Keratinocyte (primary cell): ENCODE data around the gene STK32B. TPM values are rescaled to one million over a fixed set of nuclear protein-coding genes. Genes with fewer than 3 reads are reported as not detected.

Experiments used
- DNase-seq: peaks from one replicate; pipeline ENCODE4 v3.0.0-alpha.2; 2011; ENCODE audit warnings: low read depth, missing footprints, low spot score
- FAIRE-seq: peaks from 2 replicates; lab custom pipeline; 2011; peaks lifted over from hg19 to GRCh38; lab: Jason Lieb, UNC
- H2AFZ ChIP-seq: 2 replicates; pipeline ENCODE4 v1.6.0; 2012; ENCODE audit warnings: low read length, control low read depth, inconsistent platforms; ENCODE audit not compliant: control insufficient read depth
- H3K27ac ChIP-seq: 2 replicates; pipeline ENCODE4 v1.5.1; 2011; ENCODE audit warnings: low read length; ENCODE audit not compliant: control insufficient read depth, insufficient read depth
- H3K27me3 ChIP-seq: 3 replicates; pipeline ENCODE4 v1.6.0; 2011; ENCODE audit warnings: low read length; ENCODE audit not compliant: control insufficient read depth, insufficient read depth; ENCODE audit errors: extremely low read depth
- H3K36me3 ChIP-seq, 2 experiments: 2 replicates in 1 of 2; 3 replicates in 1 of 2; pipeline ENCODE4 v1.5.1; 2011; ENCODE audit warnings: low read length in 2 of 2, mild to moderate bottlenecking in 1 of 2; ENCODE audit not compliant: control insufficient read depth in 2 of 2, insufficient read depth in 2 of 2; ENCODE audit errors: extremely low read depth in 1 of 2
- H3K4me1 ChIP-seq: 3 replicates; pipeline ENCODE4 v1.5.1; 2011; ENCODE audit warnings: low read length; ENCODE audit not compliant: control insufficient read depth, insufficient read depth; ENCODE audit errors: extremely low read depth
- H3K4me2 ChIP-seq: 3 replicates; pipeline ENCODE4 v1.6.0; 2011; ENCODE audit warnings: low read depth, low read length; ENCODE audit not compliant: control insufficient read depth, insufficient read depth; ENCODE audit errors: extremely low read depth
- H3K4me3 ChIP-seq, 3 experiments: fragments of 200-600 bp in 1 of 3; sonication (generic) in 1 of 3; 2 replicates in 2 of 3; 3 replicates in 1 of 3; pipeline ENCODE4 v1.5.1; 2011 to 2016; ENCODE audit warnings: low read length in 3 of 3, mild to moderate bottlenecking in 3 of 3, control low read depth in 2 of 3, inconsistent platforms in 1 of 3, low read depth in 1 of 3, mixed read lengths in 1 of 3, mixed run types in 1 of 3, moderate library complexity in 1 of 3; ENCODE audit not compliant: control insufficient read depth in 2 of 3, insufficient read depth in 2 of 3; ENCODE audit errors: extremely low read depth in 1 of 3
- H3K79me2 ChIP-seq: 2 replicates; pipeline ENCODE4 v1.6.0; 2012; ENCODE audit warnings: low read length; ENCODE audit not compliant: control insufficient read depth, insufficient read depth
- H3K9ac ChIP-seq: 3 replicates; pipeline ENCODE4 v1.6.0; 2011; ENCODE audit warnings: low read length; ENCODE audit not compliant: control insufficient read depth, insufficient read depth; ENCODE audit errors: extremely low read depth
- H3K9me1 ChIP-seq: 3 replicates; pipeline ENCODE4 v1.6.0; 2011; ENCODE audit warnings: low read length; ENCODE audit not compliant: control insufficient read depth, insufficient read depth; ENCODE audit errors: extremely low read depth
- H3K9me3 ChIP-seq: 2 replicates; pipeline ENCODE4 v1.5.1; 2012; ENCODE audit warnings: low read depth, low read length; ENCODE audit not compliant: control insufficient read depth
- H4K20me1 ChIP-seq: 3 replicates; pipeline ENCODE4 v1.6.0; 2011; ENCODE audit warnings: low read length; ENCODE audit not compliant: control insufficient read depth, insufficient read depth; ENCODE audit errors: extremely low read depth
- CTCF ChIP-seq, 3 experiments: IDR thresholded peaks in 1 of 3; conservative IDR thresholded peaks in 1 of 3; optimal IDR thresholded peaks in 1 of 3; 2 replicates in 2 of 3; 3 replicates in 1 of 3; pipeline versions ENCODE3 to v1.5.1; 2011; ENCODE audit warnings: low read length in 3 of 3, mild to moderate bottlenecking in 3 of 3, moderate library complexity in 2 of 3, control low read depth in 1 of 3, inconsistent platforms in 1 of 3; ENCODE audit not compliant: insufficient read depth in 2 of 3; ENCODE audit errors: extremely low read depth in 1 of 3
- EZH2 ChIP-seq: IDR thresholded peaks from one replicate; pipeline ENCODE4 v1.6.1; 2012; ENCODE audit warnings: inconsistent platforms, mild to moderate bottlenecking, low read length, moderate library complexity
- dilution Hi-C: fragments of 300-500 bp; cut with MboI; formaldehyde crosslinking; loops from one replicate; pipeline ENCODE4 v1.7.0; 2020; ENCODE audit warnings: low sequenced_read_pairs; ENCODE audit not compliant: extremely low pct_ligation_motif_present
- polyA plus RNA-seq, 5 experiments: library from polyadenylated mRNA; depleted of rRNA in 3 of 5; stranded (reverse) in 3 of 5; stranded (forward) in 1 of 5; unstranded in 1 of 5; fragments of >200 nt; gene quantifications; 1 replicate in 1 of 5; 2 replicates in 3 of 5; 3 replicates in 1 of 5; pipeline versions ENCODE4 v1.2.1 to v1.2.3, GENCODE V29; 2011 to 2012; ENCODE audit warnings: missing spikeins in 2 of 5, low read depth in 1 of 5, low replicate concordance in 1 of 5

Gene STK32B
- polyA plus RNA-seq, 1 donor (not counting 4 experiments of a cell fraction or from before 2014, with no cell fraction given): 3.4 TPM

- FAIRE-seq (no peak), DNase-seq (no peak)
- Histone ChIP-seq H4K20me1 (no peaks in the 10 kb centered on the region), H3K9me1 (no peaks in the 10 kb centered on the region), H3K4me2 (no peak overlapping the region), H3K4me1 (no peaks in the 10 kb centered on the region), H3K27ac (no peak overlapping the region), H3K36me3 (no peaks in the 10 kb centered on the region), H2AFZ (no peak overlapping the region), H3K4me3 (no peak overlapping the region), H3K27me3 (no peaks in the 10 kb centered on the region), H3K79me2 (no peaks in the 10 kb centered on the region), H3K9ac (no peak overlapping the region), H3K9me3 (no peaks in the 10 kb centered on the region)
- dilution Hi-C loops: no loop called here
- no peak for TF ChIP-seq CTCF (optimal IDR thresholded peaks at IDR 0.05 in 1 of 3, IDR thresholded peaks at IDR 0.05 in 1 of 3, conservative IDR thresholded peaks at IDR 0.05 in 1 of 3; ENCODE audit: extremely low read depth in 1 of 3, insufficient read depth in 2 of 3, low read length in 3 of 3)
- TF ChIP-seq EZH2: no peak
Observed at GRCh38 chr4:5199912-5200311, 148.6 kb downstream of the STK32B start.

GRCh38 chr4:5200513-5200912 is 149.2 kb downstream of the STK32B start:
- H4K20me1 ChIP-seq: no peaks in the 10 kb centered on the region
- no peaks in the 10 kb centered on the region for H3K9me1 ChIP-seq
- H3K36me3 ChIP-seq: no peaks in the 10 kb centered on the region
- no peak overlapping the region for H2AFZ ChIP-seq
- H3K9me3 ChIP-seq: no peaks in the 10 kb centered on the region
- H3K4me3 ChIP-seq: no peak overlapping the region
- dilution Hi-C loops: no loop called here
- TF ChIP-seq EZH2 (no peak), CTCF (optimal IDR thresholded peaks at IDR 0.05 in 1 of 3, IDR thresholded peaks at IDR 0.05 in 1 of 3, conservative IDR thresholded peaks at IDR 0.05 in 1 of 3; ENCODE audit: extremely low read depth in 1 of 3, insufficient read depth in 2 of 3, low read length in 3 of 3) (no peak)
- H3K27me3 ChIP-seq: no peaks in the 10 kb centered on the region
- no peak overlapping the region for H3K9ac ChIP-seq
- DNase-seq: no peak
- H3K4me2 ChIP-seq: no peak overlapping the region
- no peak for FAIRE-seq
- no peak overlapping the region for H3K27ac ChIP-seq
- H3K4me1 ChIP-seq: no peaks in the 10 kb centered on the region
- no peaks in the 10 kb centered on the region for H3K79me2 ChIP-seq
